ENCODE results near the gene PTN.
A peak's percentile ranks its signal among the peaks of the same experiment; 100 is the strongest.

PTN gene, protein sequence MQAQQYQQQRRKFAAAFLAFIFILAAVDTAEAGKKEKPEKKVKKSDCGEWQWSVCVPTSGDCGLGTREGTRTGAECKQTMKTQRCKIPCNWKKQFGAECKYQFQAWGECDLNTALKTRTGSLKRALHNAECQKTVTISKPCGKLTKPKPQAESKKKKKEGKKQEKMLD

DNA sequence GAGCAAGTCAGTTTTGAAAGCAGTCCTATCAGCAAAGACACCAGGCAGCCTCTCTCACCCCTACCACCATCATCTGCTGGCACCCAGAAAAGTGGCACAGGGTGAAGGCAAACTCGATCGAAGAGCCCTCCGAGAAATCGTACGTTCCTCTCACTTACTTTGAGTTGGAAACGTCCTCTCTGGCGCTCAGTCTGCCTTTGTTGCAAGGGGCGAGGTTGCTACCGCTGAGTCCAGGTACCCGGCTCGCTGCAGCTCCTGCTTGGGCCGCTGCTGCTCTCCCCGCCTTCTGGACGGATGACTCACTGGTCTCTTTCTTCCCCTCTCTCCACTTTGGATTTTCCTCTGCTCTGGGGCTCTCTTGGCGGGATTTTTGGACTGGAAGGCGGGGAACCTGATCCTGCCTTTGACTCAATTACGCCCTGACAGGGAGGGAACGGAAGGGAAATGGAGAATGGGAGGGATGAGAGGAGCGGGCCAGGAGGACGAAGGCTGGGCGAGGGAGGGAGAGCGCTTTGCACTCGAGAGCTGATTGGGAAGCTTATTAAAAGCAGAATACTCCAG, at the start of gene PTN:
Gene PTN (minus strand): TSS at position 453 of the 561 bp plus-strand sequence. CDS start 88,760 bp downstream, outside the sequence.
- peak; percentile 91 for DNase-seq

GRCh38 chr7:137390076-137390475, 46.5 kb upstream of the PTN start:
- peak; percentile 90 for DNase-seq

DNA sequence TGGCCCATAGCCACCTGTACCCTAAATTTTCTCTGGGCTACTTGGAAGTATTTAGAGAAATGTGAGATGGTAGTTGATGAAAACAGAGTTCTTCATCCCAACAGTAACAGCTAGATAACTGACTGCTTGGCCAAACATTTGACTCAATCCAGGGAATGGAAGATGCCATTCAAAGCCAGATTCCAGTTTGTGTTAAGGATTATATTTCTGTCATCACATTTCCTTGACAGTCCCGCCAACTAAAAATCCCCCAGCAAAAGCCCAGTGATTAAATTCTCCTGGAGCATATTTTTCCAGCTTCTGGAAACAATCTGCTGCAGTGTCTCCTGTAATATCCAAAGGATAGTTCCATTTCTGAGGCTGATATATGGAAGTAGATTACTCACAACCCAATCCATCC, 45.4 kb upstream of the PTN start:
- no peak for DNase-seq

DNA sequence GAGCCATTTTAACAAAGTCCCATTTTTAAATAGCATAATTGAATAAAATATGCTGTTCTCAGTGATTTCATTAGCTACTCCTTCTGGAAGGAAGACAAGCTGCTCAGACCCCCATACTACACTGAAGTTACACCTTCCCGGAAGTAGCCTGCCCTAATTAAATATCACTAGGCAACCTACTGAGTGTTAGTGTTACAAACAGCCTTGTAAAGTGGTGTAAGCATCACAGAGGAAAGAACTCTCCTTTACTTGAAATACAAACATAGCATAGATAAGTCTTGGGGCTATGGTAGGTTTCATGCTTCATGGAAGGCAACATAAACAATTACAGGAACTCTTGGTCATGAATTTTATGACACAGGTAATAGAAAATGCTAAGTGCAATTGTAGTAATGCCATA, 43.4 kb upstream of the PTN start:
- DNase-seq = peak; percentile 47

DNA sequence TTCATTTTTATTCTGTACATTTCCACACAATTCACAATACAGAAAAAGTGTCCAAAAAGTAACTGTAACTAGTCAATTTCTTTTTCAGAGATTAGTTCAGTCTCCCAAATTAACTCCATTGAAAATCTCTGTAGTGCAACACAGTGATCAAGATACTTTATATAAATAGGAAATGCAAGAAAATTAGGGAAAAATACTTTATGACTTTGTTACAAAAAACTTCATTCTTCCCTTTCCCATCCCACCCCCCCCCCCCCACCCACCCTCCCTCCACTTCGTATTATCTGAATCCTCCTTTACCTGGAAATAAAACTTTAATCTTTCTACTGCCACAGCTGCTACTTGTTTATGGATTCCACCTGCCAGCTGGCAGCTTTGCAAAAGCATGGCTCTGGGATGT, 37.5 kb upstream of the PTN start:
- DNase-seq = no peak

DNA sequence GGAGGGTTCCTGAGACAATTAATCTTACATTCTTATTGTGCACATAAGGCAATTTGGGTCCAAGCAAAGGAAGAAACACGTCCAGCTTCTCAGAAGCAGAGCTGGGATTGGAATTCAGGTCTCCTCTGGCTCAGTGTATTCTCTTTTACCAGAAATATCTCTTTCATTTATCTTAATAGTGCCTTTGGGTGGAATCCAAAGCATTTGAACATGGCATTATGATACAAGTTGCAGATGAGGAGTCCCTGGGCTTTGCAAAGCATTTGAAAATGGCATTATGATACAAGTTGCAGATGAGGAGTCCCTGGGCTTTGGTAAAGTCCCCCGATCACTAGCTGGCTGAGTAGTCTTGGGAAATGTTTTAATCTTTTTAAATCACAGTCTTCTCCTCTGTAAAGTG, 30.0 kb upstream of the PTN start:
- no peak for DNase-seq

GRCh38 chr7:137371616-137372015, 28.1 kb upstream of the PTN start:
- no peak for DNase-seq

DNA sequence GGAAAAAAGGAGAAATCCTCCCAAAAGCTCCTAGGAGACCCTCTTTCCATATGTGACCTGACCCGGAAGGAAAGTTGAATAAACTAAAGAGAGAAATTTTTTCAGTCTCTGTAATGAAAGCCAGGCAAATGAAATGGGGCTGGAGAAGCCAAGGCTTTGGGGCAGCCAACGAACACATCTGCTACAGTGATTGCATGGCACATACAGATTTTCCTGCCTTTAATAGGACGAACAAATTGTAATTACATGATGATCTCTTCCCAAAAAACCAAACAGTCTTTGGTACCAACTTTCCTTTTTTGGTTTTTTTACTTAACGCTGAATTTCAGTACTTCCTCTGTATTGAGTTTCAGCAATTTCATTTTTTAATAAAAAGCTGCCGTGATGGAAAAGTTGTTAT, 23.5 kb upstream of the PTN start:
- no peak for DNase-seq

DNA sequence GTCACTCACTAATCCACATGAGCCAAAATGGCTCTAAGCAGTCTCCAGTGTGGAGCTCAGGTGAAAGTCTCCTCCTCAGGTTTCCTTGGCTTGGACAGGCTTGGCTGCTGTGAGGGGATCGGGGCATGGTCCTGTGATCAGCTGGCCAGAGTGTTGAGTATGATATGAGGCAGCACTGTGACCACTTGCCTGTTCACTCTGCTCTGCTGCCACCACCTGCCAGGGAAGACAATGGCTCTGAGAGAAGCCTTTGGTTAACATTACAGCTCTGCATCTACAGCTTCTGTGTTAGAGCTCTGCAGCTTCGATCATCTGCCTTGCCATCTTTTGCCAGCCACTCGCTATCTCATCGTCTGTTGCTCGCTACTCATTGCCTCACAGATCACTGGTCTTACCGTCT, 20.1 kb upstream of the PTN start:
- DNase-seq = no peak

GRCh38 chr7:137360087-137360679, 16.6 kb upstream of the PTN start:
- no peak for DNase-seq

GRCh38 chr7:137354961-137355360, 11.4 kb upstream of the PTN start:
- peak; percentile 92 for DNase-seq

DNA sequence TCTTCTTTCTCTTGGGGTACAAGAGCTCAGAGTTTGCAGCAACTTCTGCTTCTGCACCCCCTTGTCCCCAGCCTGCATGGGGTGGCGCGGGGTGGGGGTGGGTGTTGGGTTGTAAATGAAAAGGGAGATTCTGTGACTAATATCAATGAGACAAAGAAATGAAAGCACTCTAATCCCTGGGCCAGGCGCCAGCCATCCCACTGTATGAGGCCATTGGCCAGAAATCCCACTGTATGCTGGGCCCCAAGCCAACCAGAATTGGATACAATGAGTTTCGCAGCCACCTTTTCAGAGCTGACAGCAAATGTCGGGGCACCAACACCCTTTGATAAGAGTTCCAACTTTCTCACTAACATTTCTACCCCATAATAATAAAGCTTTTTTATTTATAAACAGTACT, 10.9 kb upstream of the PTN start:
- DNase-seq = peak; percentile 94

DNA sequence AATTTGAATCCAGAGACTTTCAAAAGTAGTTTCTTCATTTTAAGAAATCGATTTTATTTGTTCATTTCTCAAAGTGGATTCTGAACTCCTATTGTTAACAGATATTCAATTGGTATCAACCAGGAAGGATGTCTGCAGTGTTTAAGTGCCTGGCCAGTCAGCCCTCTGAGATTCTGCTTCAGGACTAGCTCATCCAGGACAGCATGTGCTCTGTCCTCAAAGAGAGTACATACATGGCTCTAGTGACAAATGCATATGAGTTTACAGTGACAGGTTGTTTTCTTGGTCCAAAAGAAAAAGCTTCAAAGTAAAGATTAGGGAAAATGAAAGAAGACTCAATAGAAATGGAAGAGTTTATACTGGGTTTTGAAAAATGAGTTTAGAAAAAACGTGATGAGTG, 8.4 kb upstream of the PTN start:
- DNase-seq = no peak

- DNase-seq = no peak
Observed at GRCh38 chr7:137345799-137346449, 2.4 kb upstream of the PTN start.

DNA sequence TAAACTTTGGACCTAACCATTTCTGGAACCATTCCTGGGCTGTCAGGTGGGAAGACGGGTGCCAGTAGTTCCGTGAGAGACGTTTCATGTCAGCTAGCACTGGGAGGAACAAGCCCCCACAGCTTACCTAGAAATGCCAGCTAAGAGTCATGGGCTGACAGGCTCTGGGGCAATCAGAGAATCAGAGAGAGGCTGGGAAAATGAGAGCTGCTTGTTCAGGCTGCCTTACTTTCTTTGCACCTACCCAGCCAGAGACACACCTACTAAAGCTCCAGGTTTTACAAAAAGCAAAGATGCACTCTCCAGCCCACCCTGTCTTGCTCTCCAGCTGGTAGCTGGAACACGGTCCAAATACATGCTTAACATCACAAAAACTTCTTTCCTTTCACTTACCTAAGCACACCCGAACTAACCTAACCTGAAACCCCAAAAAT, 688 bp downstream of the PTN start:
- peak; percentile 82 for DNase-seq

GRCh38 chr7:137342265-137342664, 1.3 kb downstream of the PTN start:
- peak; percentile 75 for DNase-seq

GRCh38 chr7:137337902-137338301, 5.6 kb downstream of the PTN start:
- DNase-seq = no peak

GRCh38 chr7:137335814-137336213, 7.7 kb downstream of the PTN start:
- no peak for DNase-seq

- peak; percentile 74 for DNase-seq
Observed at GRCh38 chr7:137331378-137331777, 12.2 kb downstream of the PTN start.

GRCh38 chr7:137329411-137329810, 14.1 kb downstream of the PTN start:
- no peak for DNase-seq

DNA sequence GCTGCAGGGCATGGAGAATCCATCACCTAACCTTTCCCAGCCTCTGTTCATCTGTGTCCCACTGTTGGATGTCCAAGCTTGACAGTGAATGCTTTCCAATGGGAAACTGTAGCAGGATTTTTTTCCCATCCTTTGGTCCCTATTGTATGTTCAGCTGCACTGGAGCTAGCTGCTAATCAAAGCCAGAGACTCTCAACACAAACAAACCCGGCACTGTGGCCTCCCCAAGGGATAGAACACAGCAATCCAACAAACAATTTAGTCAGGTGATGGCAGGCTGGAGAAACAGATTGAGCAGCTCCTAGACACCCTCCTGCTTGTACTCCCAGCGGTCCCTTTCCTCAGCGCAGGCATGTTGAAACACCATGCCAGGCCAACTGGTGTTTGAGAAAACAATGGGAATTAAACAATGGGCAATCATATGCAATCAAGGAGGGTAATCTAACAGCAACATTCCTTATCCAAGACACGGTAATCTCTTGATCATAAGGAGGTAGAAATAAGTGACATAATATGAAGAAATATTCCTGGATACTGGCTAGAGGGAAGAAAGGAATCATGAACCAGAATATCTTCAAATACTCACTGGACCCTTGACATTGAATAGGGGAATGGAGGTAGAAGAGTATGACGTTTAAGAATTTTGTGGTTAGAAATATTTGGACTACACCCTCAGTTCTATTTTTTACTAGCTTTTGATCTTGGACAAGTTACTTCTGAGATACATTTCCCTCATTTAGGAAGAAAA, 15.0 kb downstream of the PTN start:
- peak; percentile 76 for DNase-seq

DNA sequence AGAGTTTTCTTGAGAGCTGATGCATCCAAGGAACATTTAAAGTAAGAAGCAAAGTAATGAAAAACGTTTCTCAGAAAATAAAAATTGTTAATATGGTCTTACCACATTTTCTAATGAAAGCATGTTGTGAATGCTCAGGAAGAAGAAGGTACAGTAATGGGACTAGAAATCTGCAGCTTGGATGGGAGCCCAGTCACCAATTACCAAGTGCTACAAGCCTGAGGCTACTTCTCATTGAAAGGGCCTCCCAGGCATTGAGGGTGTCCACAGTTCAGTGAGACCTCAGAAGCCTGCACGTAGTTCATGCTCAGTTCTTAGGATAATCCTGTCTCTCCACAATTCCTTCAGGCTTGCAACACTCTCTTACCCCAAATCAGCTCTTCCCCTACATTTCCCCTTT, 17.6 kb downstream of the PTN start:
- DNase-seq = peak; percentile 96
